ENCODE data around the gene RASSF3. TPM values are rescaled to one million over a fixed set of nuclear protein-coding genes. Genes with fewer than 3 reads are reported as not detected.
A peak's percentile ranks its signal among the peaks of the same experiment; 100 is the strongest.
"Not testable (repeated sequence)": the region's sequence is repeated elsewhere in the genome, so short reads cannot be mapped to it uniquely, and the experiment has no call there.

The RASSF3 gene
- total RNA-seq, 2 donors from 2014 or later = 13.5 to 21.3 TPM

DNA sequence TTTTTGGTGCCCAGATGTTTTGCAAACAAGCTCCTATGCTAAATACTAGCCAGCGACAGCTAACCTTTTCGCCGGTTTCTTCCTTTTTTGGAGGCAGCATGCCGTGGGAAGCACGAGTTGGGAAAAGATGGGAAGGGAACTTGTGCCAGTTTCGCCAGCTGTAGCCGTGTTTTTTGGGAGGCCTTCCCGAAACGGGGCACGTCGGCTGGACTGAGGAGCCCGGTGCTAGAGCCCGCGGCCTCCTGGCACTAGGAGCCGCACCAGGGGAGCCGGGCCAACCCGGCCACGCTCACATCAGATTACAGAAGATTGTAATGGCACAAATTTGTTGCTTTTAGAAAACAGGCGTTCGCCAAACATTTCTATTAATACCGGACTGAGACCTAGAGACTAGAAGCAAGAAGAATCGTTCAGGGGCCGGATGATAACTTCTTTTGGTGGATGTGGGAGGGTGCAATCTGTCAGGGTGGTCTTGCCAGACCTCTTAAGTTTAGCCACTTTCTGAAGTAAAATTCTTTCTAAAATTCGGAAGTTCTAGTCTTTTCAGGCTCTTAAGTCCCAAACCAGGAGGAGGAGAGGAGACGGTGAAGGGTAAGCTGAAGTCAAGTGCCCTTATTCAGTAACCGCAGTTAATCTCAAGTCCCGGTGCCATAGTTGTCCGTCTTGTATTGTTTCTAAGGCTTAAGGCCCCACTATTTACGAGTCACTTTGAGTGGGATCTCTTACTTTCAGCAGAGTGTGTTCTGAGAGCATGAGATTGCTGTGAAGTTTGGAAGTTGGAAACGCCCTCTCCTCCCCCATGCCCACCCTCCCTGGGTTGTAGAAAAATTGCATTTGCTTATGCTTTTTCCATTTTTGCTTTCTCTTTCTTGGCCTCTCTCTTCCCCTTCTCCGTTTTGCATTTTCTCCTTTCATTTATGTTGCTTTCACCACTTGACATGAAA is 1.3 kb downstream of the RASSF3 start:
- peak overlapping the region; percentile 57 to 97 for H3K4me3 ChIP-seq
- 5 to 19% methylated on average over 15 to 31 of the region's 31 CpGs for WGBS, 2 donors
- TF ChIP-seq, protein P1, sequence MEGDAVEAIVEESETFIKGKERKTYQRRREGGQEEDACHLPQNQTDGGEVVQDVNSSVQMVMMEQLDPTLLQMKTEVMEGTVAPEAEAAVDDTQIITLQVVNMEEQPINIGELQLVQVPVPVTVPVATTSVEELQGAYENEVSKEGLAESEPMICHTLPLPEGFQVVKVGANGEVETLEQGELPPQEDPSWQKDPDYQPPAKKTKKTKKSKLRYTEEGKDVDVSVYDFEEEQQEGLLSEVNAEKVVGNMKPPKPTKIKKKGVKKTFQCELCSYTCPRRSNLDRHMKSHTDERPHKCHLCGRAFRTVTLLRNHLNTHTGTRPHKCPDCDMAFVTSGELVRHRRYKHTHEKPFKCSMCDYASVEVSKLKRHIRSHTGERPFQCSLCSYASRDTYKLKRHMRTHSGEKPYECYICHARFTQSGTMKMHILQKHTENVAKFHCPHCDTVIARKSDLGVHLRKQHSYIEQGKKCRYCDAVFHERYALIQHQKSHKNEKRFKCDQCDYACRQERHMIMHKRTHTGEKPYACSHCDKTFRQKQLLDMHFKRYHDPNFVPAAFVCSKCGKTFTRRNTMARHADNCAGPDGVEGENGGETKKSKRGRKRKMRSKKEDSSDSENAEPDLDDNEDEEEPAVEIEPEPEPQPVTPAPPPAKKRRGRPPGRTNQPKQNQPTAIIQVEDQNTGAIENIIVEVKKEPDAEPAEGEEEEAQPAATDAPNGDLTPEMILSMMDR (IDR thresholded peaks at IDR 0.05) = peak in 1 of 7 experiments; percentile 5
- TF ChIP-seq POLR2A (IDR thresholded peaks at IDR 0.05) = no peak
- H3K4me1 ChIP-seq = peaks cover 20% of the 10 kb centered on the region
- ATAC-seq (peak; percentile 33), DNase-seq (peak; percentile 45 to 64 (median 52))
- H3K36me3 ChIP-seq (replicated peaks in 1 of 2; ENCODE audit: insufficient read depth in 1 of 2, low read depth in 2 of 2) = no peaks in the 10 kb centered on the region
- no peaks in the 10 kb centered on the region for H3K27me3 ChIP-seq
- peak overlapping the region; percentile 43 to 89 (median 84) for H3K27ac ChIP-seq
- H3K9me3 ChIP-seq = no peaks in the 10 kb centered on the region
- intact Hi-C loops (cut with DNase I) = loop anchor here (10.0 kb wide), 1 partner anchor 63 kb away; no protein-coding TSS in a partner anchor

DNA sequence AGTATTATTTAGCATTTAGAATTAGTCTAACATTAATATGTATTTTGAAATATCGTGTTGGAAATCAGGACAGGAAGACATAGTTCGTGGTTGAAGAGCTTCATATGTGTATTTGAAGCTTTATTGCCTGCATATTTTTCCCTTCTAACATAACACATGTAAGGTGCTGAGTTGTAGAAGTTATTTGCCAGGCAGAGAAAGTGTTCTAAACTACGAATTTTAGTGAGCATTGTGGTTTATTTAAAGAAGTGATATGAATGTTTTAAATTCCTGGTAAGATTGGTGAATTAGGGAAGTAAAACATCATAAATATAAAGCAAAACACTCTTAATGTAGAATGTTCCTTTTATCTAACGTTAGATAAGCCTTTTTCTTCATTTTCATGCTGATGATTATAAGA is 2.5 kb downstream of the RASSF3 start:
- no peak overlapping the region for H3K27ac ChIP-seq

DNA sequence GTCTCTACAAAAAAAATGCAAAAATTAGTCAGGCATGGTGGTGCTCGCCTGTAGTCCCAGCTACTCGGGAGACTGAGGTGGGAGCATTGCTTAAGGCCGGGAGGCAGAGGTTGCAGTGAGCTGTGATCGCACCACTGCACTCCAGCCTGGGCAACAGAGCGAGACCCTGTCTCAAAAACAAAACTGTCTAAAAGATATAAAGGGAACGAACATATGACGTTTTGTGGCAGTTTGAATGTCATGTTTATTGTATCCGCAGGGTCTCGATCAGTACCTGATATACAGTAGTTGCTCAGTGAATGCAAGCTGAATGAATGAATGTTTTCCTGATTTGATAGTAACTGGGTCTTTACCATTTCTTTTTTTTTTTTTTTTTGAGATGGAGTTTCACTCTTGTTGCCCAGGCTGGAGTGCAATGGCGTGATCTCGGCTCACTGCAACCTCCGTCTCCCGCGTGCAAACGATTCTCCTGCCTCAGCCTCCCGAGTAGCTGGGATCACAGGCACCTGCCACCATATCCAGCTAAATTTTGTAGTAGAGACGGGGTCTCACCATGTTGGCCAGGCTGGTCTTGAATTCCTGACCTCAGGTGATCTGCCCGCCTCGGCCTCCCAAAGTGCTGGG is 3.6 kb downstream of the RASSF3 start:
- H3K4me3 ChIP-seq; H3K36me3 ChIP-seq (replicated peaks in 1 of 2; ENCODE audit: insufficient read depth in 1 of 2, low read depth in 2 of 2): not testable (repeated sequence)

More for the DNA sequence above, 2.5 kb downstream of the RASSF3 start:
- TF ChIP-seq, protein P1 (IDR thresholded peaks at IDR 0.05) = no peak
- no peak for TF ChIP-seq POLR2A (IDR thresholded peaks at IDR 0.05)
- WGBS, 2 donors = 29 to 42% methylated on average over 4 of the region's 4 CpGs
- Histone ChIP-seq H3K4me3 (no peak overlapping the region), H3K4me1 (peaks cover 23% of the 10 kb centered on the region), H3K27me3 (no peaks in the 10 kb centered on the region), H3K9me3 (no peaks in the 10 kb centered on the region), H3K36me3 (replicated peaks in 1 of 2; ENCODE audit: insufficient read depth in 1 of 2, low read depth in 2 of 2) (no peaks in the 10 kb centered on the region)
- ATAC-seq (no peak), DNase-seq (no peak)
- intact Hi-C loops (cut with DNase I) = loop anchor here (10.0 kb wide), 1 partner anchor 62 kb away; no protein-coding TSS in a partner anchor

DNA sequence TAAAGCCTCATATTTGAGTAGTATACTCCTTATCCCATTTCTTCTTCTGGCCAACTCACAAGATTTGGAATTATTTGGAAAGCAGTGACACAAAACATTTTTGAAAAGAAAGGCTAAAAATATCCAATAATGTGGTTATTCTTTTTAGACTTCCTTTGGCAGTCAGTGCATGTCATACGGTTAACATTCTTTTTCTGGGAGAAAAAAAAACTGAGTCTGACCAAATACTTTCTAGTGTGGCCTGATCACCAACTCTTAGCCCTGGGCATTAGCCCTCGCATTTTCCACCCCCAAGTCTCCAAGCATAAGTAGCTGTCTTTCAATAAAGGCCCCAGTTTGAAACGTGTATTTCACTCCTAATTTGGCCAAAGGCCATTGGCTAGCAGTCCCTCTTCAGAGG is 5.9 kb downstream of the RASSF3 start:
- peak overlapping the region in 2 of 4 donors; percentile 28 to 34 for H3K27ac ChIP-seq
- no peaks in the 10 kb centered on the region for H3K9me3 ChIP-seq

More for the DNA sequence above, 3.6 kb downstream of the RASSF3 start:
- DNase-seq, H3K27ac ChIP-seq, ATAC-seq, H3K9me3 ChIP-seq, H3K27me3 ChIP-seq: not testable (repeated sequence)
- intact Hi-C loops (cut with DNase I) = loop anchor here (10.0 kb wide), 1 partner anchor 61 kb away; no protein-coding TSS in a partner anchor
- 91 to 94% methylated on average over 17 to 19 of the region's 19 CpGs for whole genome bisulfite sequencing, 2 donors
- peaks cover 31% of the 10 kb centered on the region for H3K4me1 ChIP-seq

More for the DNA sequence above, 5.9 kb downstream of the RASSF3 start:
- TF ChIP-seq POLR2A (IDR thresholded peaks at IDR 0.05) = no peak
- TF ChIP-seq, protein P1 (IDR thresholded peaks at IDR 0.05) = no peak
- DNase-seq = no peak
- intact Hi-C loops (cut with DNase I) = loop anchor here (10.0 kb wide), 1 partner anchor 59 kb away; no protein-coding TSS in a partner anchor
- H3K4me1 ChIP-seq = peaks cover 40% of the 10 kb centered on the region
- WGBS, 2 donors = 38 to 42% methylated on average over 3 of the region's 3 CpGs
- no peaks in the 10 kb centered on the region for H3K36me3 ChIP-seq (replicated peaks in 1 of 2; ENCODE audit: insufficient read depth in 1 of 2, low read depth in 2 of 2)
- no peaks in the 10 kb centered on the region for H3K27me3 ChIP-seq
- no peak overlapping the region for H3K4me3 ChIP-seq
- no peak for ATAC-seq

Measured in body of pancreas (tissue), 4 donors.